Measurements from ENCODE around the gene FBXL7.

The FBXL7 gene

DNA sequence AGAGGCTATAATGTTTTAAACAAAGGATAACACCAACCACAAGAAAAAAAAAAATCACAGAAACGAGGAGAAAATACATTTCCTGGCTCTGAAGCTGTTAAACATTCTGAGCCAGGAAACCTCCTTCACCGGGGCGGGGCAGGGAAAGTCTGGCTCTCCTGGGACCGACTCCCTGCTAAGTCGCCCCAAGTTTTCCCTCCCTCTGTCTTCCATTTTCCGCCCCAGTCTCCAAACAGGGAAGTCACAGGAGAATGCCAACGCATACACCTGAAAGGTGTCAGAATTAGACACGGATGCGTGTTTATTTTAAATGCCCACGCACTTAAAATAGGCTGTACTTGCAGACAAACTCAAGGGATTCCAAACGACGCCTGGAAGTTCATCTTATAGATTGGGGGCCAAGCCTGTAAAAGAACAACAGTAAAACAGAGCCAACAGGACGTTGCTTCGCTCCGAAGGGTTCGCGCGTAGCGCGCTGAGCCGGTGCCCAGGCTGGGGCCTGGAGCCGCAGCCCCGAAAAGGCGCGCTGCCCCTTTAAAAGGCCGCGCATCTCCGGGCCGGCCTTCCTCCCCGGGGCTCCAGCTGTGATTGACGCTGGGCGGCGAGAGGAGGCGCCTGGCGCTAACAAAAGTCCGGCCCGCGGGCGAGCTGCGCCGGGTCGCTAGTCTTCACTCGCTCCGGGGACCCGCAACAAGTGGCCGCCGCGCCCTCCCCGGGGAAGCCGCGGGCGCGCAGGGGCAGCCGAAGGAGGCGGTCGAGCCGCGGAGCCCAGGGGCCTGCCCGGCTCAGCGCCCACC, at the start of gene FBXL7:
TSS of gene FBXL7 (plus strand) at position 653 of the 797 bp plus-strand sequence.
- DNase-seq (ENCODE audit: extremely low spot score): peak; percentile 13
- ChIA-PET CTCF (no interaction called here), POLR2A (no interaction called here)
- TF ChIP-seq, protein P1, sequence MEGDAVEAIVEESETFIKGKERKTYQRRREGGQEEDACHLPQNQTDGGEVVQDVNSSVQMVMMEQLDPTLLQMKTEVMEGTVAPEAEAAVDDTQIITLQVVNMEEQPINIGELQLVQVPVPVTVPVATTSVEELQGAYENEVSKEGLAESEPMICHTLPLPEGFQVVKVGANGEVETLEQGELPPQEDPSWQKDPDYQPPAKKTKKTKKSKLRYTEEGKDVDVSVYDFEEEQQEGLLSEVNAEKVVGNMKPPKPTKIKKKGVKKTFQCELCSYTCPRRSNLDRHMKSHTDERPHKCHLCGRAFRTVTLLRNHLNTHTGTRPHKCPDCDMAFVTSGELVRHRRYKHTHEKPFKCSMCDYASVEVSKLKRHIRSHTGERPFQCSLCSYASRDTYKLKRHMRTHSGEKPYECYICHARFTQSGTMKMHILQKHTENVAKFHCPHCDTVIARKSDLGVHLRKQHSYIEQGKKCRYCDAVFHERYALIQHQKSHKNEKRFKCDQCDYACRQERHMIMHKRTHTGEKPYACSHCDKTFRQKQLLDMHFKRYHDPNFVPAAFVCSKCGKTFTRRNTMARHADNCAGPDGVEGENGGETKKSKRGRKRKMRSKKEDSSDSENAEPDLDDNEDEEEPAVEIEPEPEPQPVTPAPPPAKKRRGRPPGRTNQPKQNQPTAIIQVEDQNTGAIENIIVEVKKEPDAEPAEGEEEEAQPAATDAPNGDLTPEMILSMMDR (IDR thresholded peaks at IDR 0.05; ENCODE audit: control extremely low read depth, extremely low read depth, low read depth, missing control alignments): no peak

DNA sequence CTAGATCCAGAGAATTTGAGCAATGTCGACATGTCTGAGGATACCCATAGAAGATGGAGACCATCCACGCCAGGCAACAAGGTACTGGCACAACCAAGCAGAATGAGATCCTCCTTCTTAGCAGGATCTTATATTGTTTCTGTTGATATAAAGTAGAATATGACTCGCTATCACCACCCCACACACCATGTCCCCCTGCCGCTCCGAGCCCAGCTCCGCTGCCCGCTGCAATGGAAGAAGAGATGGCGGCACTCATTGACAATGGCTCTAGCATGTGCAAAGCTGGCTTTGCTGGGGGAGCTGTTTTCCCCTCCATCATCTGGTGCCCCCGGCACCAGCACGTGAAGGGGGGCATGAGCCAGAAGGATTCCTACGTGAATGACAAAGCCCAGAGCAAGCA, 49.5 kb upstream of the FBXL7 start:
- TF ChIP-seq, protein P1 (IDR thresholded peaks at IDR 0.05; ENCODE audit: control extremely low read depth, extremely low read depth, low read depth, missing control alignments): no peak
- ChIA-PET CTCF (no interaction called here), POLR2A (no interaction called here)
- DNase-seq (ENCODE audit: extremely low spot score): no peak

DNA sequence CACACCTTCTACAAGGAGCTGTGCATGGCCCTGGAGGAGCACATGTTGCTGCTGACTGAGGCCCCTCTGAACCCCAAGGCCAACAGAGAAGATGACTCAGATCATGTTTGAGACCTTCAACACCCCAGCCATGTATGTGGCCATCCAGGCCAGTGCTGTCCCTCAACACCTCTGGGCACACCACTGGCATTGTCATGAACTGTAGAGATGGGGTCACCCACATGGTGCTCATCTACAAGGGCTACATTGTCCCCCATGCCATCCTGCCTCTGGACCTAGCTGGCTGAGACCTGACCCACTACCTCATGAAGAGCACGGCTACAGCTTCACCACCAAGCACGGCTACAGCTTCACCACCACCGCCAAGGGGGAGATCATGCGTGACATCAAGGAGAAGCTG, 49.0 kb upstream of the FBXL7 start:
- ChIA-PET CTCF (no interaction called here), POLR2A (no interaction called here)
- no peak for DNase-seq (ENCODE audit: extremely low spot score)
- TF ChIP-seq, protein P1 (IDR thresholded peaks at IDR 0.05; ENCODE audit: control extremely low read depth, extremely low read depth, low read depth, missing control alignments): no peak

DNA sequence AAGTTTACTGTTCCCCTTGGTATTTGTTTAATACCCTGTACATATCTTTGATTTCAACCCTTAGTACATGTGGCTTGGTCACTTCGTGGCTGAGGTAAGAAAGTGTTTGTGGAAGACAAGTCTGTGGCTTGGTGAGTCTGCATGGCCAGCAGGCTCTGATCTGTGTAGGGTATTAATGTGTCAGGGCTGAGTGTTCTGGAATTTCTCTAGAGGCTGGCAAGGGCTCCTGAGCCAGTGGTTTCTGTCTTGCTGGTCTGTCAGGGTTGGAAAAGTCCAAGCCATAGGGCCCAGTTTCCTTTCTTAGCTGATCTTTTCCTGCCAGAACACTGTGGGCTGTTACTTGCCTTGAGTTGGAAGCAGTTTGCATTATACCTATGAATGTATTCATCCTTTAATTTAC, 48.0 kb upstream of the FBXL7 start:
- ChIA-PET POLR2A (no interaction called here), CTCF (interaction anchor here (0.7 kb wide), 1 partner anchor 28 kb away, joined by 3 read pairs; no protein-coding TSS in a partner anchor)
- TF ChIP-seq, protein P1 (IDR thresholded peaks at IDR 0.05; ENCODE audit: control extremely low read depth, extremely low read depth, low read depth, missing control alignments): no peak
- DNase-seq (ENCODE audit: extremely low spot score): no peak

DNA sequence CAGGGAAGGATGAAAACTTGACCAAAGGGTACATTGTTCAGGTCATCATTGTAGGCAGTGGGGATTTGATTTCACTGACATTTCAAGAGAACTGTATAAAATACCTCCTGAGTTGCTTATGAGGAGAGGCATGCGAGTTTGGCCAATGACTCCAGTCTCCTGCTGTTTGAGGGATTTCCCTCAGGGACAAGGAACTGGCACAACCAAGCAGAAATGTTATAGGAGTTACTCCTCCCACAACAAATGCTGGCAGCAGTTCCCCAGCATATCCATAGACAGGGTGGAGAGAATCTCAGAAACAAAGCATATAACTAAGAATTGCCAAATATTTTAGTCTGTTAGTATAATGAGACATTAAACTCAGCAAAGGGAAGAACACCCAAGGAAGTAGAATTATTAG, 47.2 kb upstream of the FBXL7 start:
- POLR2A ChIA-PET: no interaction called here
- CTCF ChIA-PET: no interaction called here
- TF ChIP-seq, protein P1 (IDR thresholded peaks at IDR 0.05; ENCODE audit: control extremely low read depth, extremely low read depth, low read depth, missing control alignments): no peak
- no peak for DNase-seq (ENCODE audit: extremely low spot score)

DNA sequence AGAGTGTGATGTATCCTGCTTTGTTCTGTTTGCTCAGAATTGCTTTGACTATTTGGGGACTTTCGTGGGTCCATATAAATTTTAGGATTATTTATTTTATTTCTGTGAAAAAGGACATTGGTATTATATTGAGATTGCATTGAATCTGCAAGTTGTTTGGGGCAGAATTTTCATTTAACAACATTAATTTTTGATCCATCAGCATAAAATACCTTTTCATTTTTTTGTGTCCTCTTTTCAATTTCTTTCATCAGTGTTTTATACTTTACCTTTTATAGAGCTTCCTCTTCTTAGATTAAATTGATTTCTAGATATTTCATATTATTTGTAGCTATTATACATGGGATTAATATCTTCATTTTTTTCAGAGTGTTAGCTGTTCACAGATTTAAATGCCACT, 40.8 kb upstream of the FBXL7 start:
- CTCF ChIA-PET: no interaction called here
- POLR2A ChIA-PET: no interaction called here
- DNase-seq (ENCODE audit: extremely low spot score): no peak

More for the DNA sequence above, 40.8 kb upstream of the FBXL7 start:
- TF ChIP-seq, protein P1 (IDR thresholded peaks at IDR 0.05; ENCODE audit: control extremely low read depth, extremely low read depth, low read depth, missing control alignments): no peak
